ENCODE data around the gene LCAT. TPM values are rescaled to one million over a fixed set of nuclear protein-coding genes. Genes with fewer than 3 reads are reported as not detected.

LCAT gene
- total RNA-seq, 2 experiments from 2014 or later = 9.1 to 10.0 TPM

DNA sequence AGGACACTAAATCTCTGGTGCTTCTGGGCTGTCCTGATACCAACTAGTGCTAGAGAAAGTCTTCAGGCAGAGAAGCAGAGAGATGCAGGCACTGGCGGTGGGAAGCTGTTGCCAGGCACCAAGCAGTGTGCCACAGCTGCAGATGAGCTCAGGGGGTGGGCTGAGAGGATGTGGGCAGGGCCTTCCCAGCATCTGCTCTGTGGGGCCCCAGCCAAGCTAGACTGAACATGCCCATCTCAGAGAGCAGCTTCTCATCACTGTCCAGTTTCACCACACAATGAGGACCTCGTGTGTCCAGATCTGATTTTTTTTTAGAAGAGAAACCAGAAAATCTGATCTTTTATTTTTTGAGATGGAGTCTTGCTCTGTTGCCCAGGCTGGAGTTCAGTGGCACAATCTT lies 33.8 kb downstream of the LCAT start:
- no peak overlapping the region for H3K4me3 Mint-ChIP-seq
- H3K9me3 Mint-ChIP-seq = no peaks in the 10 kb centered on the region
- intact Hi-C loops (cut with micrococcal nuclease) = no loop called here
- peaks cover 21% of the 10 kb centered on the region for H3K4me1 Mint-ChIP-seq (ENCODE audit: low read depth)
- no peaks in the 10 kb centered on the region for H3K27me3 Mint-ChIP-seq (ENCODE audit: low read depth)
- H3K27ac Mint-ChIP-seq = peak overlapping the region; percentile 56
- DNase-seq = peak; percentile 83
- CTCF ChIA-PET = interaction anchor here (0.7 to 2.3 kb wide), 4 partner anchors 13 to 127 kb away, joined by 3 to 11 read pairs (median 4); partner anchors contain the start of gene NRN1L
- H3K36me3 Mint-ChIP-seq (ENCODE audit: low read depth) = peaks cover 5% of the 10 kb centered on the region

DNA sequence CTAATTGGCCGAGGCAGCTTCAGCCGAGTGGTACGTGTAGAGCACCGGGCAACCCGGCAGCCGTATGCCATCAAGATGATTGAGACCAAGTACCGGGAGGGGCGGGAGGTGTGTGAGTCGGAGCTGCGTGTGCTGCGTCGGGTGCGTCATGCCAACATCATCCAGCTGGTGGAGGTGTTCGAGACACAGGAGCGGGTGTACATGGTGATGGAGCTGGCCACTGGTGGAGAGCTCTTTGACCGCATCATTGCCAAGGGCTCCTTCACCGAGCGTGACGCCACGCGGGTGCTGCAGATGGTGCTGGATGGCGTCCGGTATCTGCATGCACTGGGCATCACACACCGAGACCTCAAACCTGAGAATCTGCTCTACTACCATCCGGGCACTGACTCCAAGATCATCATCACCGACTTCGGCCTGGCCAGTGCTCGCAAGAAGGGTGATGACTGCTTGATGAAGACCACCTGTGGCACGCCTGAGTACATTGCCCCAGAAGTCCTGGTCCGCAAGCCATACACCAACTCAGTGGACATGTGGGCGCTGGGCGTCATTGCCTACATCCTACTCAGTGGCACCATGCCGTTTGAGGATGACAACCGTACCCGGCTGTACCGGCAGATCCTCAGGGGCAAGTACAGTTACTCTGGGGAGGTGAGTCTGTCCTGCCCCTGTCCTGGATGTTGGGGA lies 34.7 kb downstream of the LCAT start:
- Mint-ChIP-seq H3K36me3 (ENCODE audit: low read depth) (peaks cover 2% of the 10 kb centered on the region), H3K27me3 (ENCODE audit: low read depth) (no peaks in the 10 kb centered on the region), H3K4me1 (ENCODE audit: low read depth) (peaks cover 21% of the 10 kb centered on the region), H3K9me3 (no peaks in the 10 kb centered on the region), H3K4me3 (no peak overlapping the region), H3K27ac (peak overlapping the region; percentile 46)
- no peak for DNase-seq
- CTCF ChIA-PET = interaction anchor here (1.1 to 1.9 kb wide), 3 partner anchors 16 to 93 kb away, joined by 5 to 6 read pairs (median 5); partner anchors contain the start of gene NRN1L
- intact Hi-C loops (cut with micrococcal nuclease) = no loop called here

DNA sequence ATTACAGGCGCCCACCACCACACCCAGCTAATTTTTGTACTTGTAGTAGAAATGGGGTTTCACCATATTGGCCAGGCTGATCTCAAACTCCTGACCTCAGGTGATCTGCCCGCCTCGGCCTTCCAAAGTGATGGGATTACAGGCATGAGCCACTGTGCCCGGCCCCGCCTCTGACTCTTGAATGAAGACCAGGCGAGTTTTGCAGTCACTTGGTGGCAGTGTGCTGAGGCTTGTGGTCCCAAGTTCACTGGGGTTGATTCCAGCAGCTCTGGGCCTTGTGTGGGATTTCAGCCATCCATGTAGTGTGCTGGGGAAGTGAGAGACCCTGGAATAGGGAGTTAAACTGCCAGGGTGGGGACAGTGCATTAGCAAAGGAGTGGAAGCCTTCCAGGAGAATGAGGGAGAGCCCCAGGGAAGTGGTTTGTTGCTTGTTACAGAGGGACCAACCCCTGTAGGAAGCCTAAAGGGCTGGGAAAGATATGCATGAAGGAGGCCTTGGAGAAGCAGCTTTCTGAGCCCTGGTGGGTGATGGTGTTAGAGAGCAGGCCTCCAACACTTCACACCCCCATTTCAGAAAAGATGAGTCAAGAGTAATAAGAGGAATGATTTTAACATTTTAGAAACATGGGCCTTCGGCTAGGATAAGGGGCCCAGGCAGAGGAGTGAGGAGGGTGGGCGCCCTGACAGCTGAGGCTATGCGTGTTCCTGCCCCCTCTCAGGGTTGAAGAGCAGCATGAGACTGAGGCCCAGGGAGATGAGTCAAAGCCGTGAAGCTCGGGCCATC lies 36.3 kb downstream of the LCAT start:
- Mint-ChIP-seq H3K4me3 (no peak overlapping the region), H3K27me3 (ENCODE audit: low read depth) (no peaks in the 10 kb centered on the region), H3K4me1 (ENCODE audit: low read depth) (peaks cover 21% of the 10 kb centered on the region)

DNA sequence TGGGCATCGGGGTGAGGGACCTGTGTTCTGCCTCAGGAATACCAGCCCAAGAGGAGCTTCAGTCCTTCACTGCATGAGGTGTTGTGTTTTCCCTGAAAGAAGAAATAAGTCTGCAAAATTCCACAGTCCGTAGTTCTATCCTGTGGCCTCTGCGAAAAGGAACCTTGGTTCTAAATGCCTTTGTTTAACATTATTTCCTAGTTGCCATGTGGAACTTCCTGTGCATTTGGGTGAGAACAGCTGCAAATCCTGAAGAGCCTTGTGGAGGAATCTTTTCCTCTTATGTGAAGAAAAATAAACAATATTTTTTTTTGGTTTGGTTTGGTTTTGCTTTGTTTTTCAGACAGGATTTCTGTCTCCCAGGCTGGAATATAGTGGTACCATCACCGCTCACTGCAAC lies 41.1 kb downstream of the LCAT start:
- intact Hi-C loops (cut with micrococcal nuclease) = no loop called here
- Mint-ChIP-seq H3K9me3 (no peaks in the 10 kb centered on the region), H3K4me1 (ENCODE audit: low read depth) (peaks cover 8% of the 10 kb centered on the region), H3K27me3 (ENCODE audit: low read depth) (no peaks in the 10 kb centered on the region), H3K27ac (no peak overlapping the region), H3K4me3 (no peak overlapping the region), H3K36me3 (ENCODE audit: low read depth) (no peaks in the 10 kb centered on the region)
- CTCF ChIA-PET = interaction anchor here (0.9 kb wide), 1 partner anchor 23 kb away, joined by 4 read pairs; no protein-coding TSS in a partner anchor
- DNase-seq = no peak

More for the DNA sequence above, 36.3 kb downstream of the LCAT start:
- Mint-ChIP-seq H3K9me3 (no peaks in the 10 kb centered on the region), H3K36me3 (ENCODE audit: low read depth) (peaks cover 2% of the 10 kb centered on the region), H3K27ac (no peak overlapping the region)
- CTCF ChIA-PET = interaction anchor here (0.7 to 1.9 kb wide), 3 partner anchors 17 to 24 kb away, joined by 4 to 6 read pairs (median 5); partner anchors contain the start of gene NRN1L
- intact Hi-C loops (cut with micrococcal nuclease) = no loop called here
- DNase-seq = no peak

DNA sequence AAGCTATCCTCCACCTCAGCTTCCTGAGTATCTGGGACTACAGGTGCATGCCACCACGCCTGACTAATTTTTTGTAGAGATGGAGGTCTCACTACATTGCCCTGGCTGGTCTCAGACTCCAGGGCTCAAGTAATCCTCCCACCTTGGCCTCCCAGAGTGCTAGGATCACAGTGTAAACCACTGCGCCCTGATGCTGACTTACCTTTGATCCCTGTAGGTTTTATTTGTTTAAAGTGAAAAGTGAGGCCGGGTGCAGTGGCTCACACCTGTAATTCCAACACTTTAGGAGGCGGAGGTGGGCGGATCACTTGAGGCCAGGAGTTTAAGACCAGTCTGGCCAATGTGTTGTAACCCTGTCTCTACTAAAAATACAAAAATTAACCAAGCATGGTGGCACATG lies 42.2 kb downstream of the LCAT start:
- DNase-seq = no peak
- no peaks in the 10 kb centered on the region for H3K27me3 Mint-ChIP-seq (ENCODE audit: low read depth)
- no peak overlapping the region for H3K4me3 Mint-ChIP-seq
- intact Hi-C loops (cut with micrococcal nuclease) = no loop called here
- CTCF ChIA-PET = no interaction called here
- H3K4me1 Mint-ChIP-seq (ENCODE audit: low read depth) = peaks cover 13% of the 10 kb centered on the region
- no peak overlapping the region for H3K27ac Mint-ChIP-seq
- H3K36me3 Mint-ChIP-seq (ENCODE audit: low read depth) = no peaks in the 10 kb centered on the region
- H3K9me3 Mint-ChIP-seq = no peaks in the 10 kb centered on the region

DNA sequence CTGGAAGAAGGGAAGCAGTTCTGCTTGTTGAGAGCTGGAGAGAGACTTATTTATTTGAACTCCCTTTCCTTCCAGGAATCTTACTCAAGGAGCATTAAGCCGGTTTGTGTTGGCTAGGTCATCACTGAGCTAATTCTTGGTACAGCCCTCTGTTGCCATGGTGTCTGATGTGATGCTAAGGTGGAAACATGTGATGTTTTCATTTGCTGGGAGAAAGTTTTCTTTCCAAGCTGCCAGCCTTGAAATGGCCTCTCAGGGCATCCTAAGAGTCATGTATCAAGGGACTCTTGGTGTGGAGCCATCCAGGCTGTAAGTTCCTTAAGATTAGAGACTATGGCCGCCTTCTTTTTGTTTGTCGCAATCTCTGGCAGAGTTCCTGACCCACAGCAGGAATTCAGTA lies 46.7 kb downstream of the LCAT start:
- Mint-ChIP-seq H3K36me3 (ENCODE audit: low read depth) (no peaks in the 10 kb centered on the region), H3K27ac (no peak overlapping the region), H3K4me3 (no peak overlapping the region), H3K4me1 (ENCODE audit: low read depth) (peaks cover 43% of the 10 kb centered on the region), H3K27me3 (ENCODE audit: low read depth) (no peaks in the 10 kb centered on the region), H3K9me3 (no peaks in the 10 kb centered on the region)
- CTCF ChIA-PET = interaction anchor here (0.6 to 2.9 kb wide), 4 partner anchors 13 to 116 kb away, joined by 3 to 13 read pairs (median 3); no protein-coding TSS in a partner anchor
- intact Hi-C loops (cut with micrococcal nuclease) = no loop called here
- DNase-seq = no peak

DNA sequence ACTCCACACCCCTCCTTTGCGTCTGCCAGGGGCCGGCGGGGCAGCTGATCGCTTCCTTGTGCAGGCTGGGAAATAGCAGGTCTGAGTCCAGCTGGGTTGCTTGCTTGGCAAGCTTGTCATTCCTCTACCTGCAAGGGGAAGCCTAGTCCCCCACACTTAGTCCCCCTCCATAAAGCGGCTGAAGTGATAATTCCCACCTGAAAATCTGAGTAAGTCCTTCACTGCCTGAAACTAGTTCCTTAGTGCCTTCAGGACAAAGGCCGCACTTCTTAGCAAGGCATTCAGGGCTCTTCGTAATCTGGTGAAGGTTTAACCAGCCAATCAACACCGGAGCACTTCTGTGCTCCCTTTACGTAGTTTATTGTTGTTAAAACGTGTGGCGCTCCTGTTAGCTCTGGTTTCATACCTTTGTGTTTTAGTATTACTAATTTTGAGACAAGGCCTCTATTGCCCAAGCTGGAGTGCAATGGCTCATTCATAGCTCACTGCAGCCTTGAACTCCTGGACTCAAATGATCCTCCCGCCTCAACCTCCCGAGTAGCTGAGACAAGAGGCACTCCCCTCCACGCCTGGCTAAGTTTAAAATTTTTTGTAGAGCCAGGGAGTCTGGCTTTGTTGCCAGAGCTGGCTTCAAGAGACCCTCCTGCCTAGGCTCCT lies 50.0 kb downstream of the LCAT start:
- Mint-ChIP-seq H3K4me3 (peak overlapping the region; percentile 79), H3K4me1 (ENCODE audit: low read depth) (peaks cover 41% of the 10 kb centered on the region), H3K9me3 (no peaks in the 10 kb centered on the region), H3K27me3 (ENCODE audit: low read depth) (no peaks in the 10 kb centered on the region), H3K27ac (peak overlapping the region; percentile 82), H3K36me3 (ENCODE audit: low read depth) (no peaks in the 10 kb centered on the region)
- intact Hi-C loops (cut with micrococcal nuclease) = loop anchor here (1.0 to 5.0 kb wide), 6 partner anchors 41 to 582 kb away; partner anchors contain the start of genes ACD, CTCF, NUTF2 and PARD6A
- CTCF ChIA-PET = interaction anchor here (0.5 to 1.1 kb wide), 5 partner anchors 11 to 154 kb away, joined by 3 to 6 read pairs (median 3); no protein-coding TSS in a partner anchor
- peak; percentile 36 for DNase-seq

DNA sequence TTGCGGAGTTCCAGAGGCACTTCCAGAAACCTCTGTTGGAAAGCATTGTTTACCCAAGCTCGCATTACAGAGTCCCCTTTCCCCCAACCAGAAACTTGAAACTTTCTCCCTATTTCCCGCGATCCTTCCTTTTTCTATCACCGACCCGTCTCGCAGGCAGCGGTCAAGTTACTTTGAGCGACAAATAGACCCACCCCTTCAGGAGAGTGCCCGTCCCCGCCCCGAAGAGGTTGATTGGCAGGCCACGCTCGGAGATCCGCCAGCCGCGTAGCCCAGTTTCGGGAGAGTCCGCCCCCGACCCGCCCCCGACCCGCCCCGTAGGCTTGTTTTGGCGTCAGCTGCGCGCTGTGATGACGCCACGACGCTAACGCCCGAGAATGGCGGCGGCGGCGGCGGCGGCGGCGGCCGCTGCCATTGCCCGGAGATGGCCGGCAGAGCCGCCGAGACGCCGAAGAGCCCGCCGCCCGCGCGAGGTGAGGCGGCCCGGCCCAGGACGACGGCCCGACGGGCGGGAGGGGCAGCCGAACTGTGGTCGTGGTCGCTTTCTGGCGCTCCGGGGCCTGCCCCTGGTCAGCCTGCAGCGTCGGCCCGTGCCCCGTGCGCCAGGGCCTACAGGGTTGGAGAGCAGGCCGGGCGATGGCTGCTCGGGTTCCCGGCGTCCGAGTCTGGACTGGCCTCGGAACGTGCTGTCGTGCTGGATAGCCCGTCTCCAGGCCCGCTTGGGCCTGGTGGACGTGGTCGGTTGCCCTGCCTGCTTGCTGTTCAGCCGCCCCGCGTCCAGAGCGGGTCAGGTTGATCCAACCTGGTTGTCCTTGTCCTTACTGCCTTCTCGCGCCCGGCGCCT lies 50.8 kb downstream of the LCAT start, which contains the start of gene PSKH1:
Gene PSKH1 (plus strand): TSS at position 356 of the 844 bp plus-strand sequence. CDS start 15,496 bp downstream, outside the sequence.
- no peaks in the 10 kb centered on the region for H3K36me3 Mint-ChIP-seq (ENCODE audit: low read depth)
- peak within 1 kb of the TSS; percentile 79 for H3K4me3 Mint-ChIP-seq
- CTCF ChIA-PET = interaction anchor here (0.5 to 1.8 kb wide), 8 partner anchors 9 to 155 kb away, joined by 3 to 9 read pairs (median 4); partner anchors contain the start of gene NRN1L

DNA sequence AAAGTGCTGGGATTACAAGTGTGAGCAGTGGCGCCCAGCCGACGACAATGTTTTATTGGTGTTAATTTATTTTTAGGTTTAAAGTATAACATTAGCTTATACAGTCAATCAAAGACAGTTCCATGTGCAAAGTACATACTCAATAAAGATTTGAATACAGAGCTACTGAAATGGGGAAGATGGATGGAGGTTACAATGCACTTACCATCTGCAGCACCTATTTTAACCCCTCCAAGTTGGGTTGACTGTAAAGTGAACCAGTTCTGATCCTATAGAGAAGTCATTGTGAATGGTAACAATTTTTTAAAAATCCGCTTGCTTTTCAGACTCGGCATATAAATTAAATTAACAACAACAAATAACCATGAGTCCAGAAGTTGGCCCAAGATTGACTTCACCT lies 51.5 kb downstream of the LCAT start:
- no peak for DNase-seq
- no peaks in the 10 kb centered on the region for H3K36me3 Mint-ChIP-seq (ENCODE audit: low read depth)
- peak overlapping the region; percentile 65 for H3K27ac Mint-ChIP-seq
- H3K9me3 Mint-ChIP-seq = no peaks in the 10 kb centered on the region
- CTCF ChIA-PET = interaction anchor here (0.7 to 1.8 kb wide), 6 partner anchors 8 to 149 kb away, joined by 3 to 9 read pairs (median 4); partner anchors contain the start of gene NRN1L
- intact Hi-C loops (cut with micrococcal nuclease) = loop anchor here (2.0 to 5.0 kb wide), 2 partner anchors 232 to 580 kb away; partner anchors contain the start of genes ACD and PARD6A
- no peaks in the 10 kb centered on the region for H3K27me3 Mint-ChIP-seq (ENCODE audit: low read depth)
- H3K4me3 Mint-ChIP-seq = peak overlapping the region; percentile 79
- peaks cover 36% of the 10 kb centered on the region for H3K4me1 Mint-ChIP-seq (ENCODE audit: low read depth)

More for the DNA sequence above, 50.8 kb downstream of the LCAT start, which contains the start of gene PSKH1:
- intact Hi-C loops (cut with micrococcal nuclease) = loop anchor here (1.0 to 5.0 kb wide), 6 partner anchors 42 to 581 kb away; partner anchors contain the start of genes ACD, CTCF, NUTF2 and PARD6A
- no peaks in the 10 kb centered on the region for H3K9me3 Mint-ChIP-seq
- H3K27me3 Mint-ChIP-seq (ENCODE audit: low read depth) = no peaks in the 10 kb centered on the region
- peak within 1 kb of the TSS; percentile 82 for H3K27ac Mint-ChIP-seq
- DNase-seq = peak; percentile 98
- H3K4me1 Mint-ChIP-seq (ENCODE audit: low read depth) = peaks cover 39% of the 10 kb centered on the region
